Fibroblast of skin of scalp (primary cell): ENCODE data around the gene SLC7A5. TPM values are rescaled to one million over a fixed set of nuclear protein-coding genes. Genes with fewer than 3 reads are reported as not detected.
"Not testable (repeated sequence)": the region's sequence is repeated elsewhere in the genome, so short reads cannot be mapped to it uniquely, and the experiment has no call there.

Experiments
- DNase-seq: peaks from one replicate; pipeline ENCODE4 v3.0.0-alpha.2; 2013
- polyA plus RNA-seq, 2 experiments: library from polyadenylated mRNA; unstranded; fragments of 120-200 nt; gene quantifications; one replicate each; pipeline ENCODE4 v1.2.1, GENCODE V29; 2013; ENCODE audit not compliant: insufficient read length in 2 of 2

SLC7A5 gene
- polyA plus RNA-seq (2013, experiment 1 of 2; ENCODE audit: insufficient read length) = 409 TPM
- polyA plus RNA-seq (2013, experiment 2 of 2; ENCODE audit: insufficient read length) = 392 TPM

DNA sequence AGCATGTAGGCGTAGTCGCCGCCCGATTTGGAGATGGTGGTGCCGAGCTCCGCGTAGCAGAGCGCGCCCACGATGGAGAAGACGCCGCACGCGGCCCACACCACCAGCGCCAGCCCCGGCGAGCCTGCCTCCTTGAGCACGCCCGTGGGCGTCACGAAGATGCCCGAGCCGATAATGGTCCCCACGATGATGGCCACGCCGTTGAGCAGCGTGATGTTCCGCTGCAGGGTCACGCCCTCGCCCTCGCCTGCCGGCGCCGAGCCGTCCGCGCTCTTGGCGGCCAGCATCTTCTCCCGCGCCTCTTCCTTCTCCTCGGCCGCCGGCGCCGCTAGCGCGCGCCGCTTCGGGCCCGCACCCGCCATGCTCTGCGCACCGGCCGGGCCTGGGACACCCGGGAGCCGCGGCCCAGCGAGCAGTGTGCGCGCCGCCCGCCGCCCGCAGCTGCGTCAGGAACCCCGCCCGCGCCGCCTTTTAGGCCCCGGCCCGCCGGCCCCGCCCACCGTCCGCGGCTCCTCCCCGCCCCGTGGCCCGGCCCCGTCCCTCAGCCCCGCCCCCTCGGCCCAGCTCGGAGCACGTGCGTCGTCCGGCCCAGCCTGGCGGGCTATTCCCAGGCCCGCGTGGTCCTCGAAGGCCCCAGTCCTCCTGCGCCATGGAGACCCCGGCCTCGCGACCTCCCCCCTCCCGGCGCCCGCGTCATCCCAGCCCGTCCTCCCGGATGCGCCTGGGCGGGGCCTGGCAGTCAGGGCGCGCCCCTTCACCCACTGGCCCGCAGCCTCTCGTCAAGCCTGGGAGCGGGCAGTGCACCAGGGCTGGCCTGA is at the start of gene SLC7A5:
TSS of gene SLC7A5 (minus strand) at position 447 of the 818 bp plus-strand sequence. CDS start at position 362, 85 bp downstream.
- peak; percentile 92 for DNase-seq

DNA sequence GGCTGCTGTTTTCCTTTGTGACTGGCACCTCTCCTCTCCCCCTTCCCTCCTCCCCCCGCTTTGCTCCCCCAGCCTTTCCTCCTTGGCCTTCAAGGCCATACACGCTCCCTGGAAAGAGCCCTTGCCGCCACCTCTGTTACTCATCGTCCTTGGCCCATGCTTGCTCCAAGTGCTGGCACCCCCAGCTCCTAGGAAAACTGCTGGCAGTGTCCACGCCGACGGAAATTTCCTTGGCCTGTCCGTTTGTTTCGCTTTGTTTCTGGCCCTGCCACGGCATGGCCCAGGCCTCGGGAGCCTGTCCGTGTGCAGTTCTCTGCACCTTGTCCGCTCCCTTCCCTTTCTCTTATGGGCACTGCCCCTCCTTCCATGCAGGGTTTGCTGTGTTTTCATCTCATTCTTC is 49.0 kb upstream of the SLC7A5 start:
- no peak for DNase-seq

DNA sequence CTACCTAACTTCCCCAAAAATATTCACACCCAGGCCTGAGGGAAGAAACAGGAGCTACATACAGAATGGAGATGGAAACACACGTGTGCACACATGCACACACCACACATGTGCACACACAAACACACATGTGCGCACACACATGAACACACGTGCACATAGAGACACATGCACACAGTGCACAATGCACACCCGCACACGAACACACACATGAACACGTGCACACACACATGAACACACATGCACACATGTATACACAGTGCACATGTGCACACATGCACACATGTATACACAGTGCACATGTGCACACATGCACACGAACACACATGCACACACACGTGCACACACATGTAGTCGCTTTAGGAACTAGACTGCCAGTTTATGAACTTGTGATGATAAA is 48.2 kb upstream of the SLC7A5 start:
- no peak for DNase-seq

DNA sequence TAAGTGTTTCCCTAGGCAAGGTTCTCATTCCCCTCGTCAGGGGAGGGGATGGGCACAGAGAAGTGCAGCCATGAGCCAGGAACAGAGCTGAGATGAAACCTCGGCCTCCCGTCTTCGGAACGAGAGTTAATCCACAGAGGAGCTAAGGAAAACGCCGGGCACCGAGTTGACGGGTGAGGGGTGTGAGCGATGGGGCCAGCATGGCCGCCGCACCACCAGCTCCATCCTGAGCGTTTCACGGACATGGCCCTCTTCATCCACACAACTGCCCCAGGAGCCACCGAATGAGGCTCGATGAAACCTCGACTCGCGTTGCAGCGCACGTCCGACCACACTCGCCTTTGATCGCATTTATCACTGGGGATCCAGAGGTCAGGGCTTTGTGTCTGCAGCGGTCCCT is 45.5 kb upstream of the SLC7A5 start:
- no peak for DNase-seq

DNA sequence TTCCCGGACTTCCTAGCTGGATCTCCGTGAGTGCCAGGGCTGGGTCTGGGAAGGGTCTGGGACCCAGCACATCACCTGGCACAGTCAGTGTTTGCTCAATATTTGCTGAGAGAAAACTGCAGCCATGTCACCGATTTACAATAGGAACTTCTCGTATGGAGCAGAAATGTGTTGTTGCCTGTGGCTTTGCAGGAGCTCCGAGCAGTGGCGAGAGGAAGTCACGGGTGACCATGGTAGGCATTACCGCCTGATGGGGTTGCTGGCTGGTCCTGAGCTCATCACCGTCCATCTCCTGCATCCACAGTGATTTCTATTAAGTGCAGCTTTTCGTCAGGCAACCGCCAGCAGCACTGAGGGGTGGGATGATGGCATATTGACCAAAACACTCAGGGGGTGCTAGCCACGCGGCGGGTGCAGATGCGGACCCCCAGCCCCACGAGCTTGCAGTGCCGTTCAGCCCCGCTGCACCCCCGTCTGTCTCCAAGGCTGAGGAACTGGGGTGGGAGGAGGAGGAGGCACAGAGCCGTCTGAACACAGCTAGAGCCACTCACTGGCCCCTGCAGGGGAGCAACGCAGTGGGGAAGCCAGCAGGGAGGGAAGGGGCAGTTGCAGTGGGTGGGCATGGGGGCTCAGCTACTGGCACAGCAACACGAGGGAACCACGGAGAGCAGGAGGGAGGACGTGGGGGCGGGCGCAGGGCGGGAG is 44.9 kb upstream of the SLC7A5 start:
- DNase-seq = not testable (repeated sequence)

DNA sequence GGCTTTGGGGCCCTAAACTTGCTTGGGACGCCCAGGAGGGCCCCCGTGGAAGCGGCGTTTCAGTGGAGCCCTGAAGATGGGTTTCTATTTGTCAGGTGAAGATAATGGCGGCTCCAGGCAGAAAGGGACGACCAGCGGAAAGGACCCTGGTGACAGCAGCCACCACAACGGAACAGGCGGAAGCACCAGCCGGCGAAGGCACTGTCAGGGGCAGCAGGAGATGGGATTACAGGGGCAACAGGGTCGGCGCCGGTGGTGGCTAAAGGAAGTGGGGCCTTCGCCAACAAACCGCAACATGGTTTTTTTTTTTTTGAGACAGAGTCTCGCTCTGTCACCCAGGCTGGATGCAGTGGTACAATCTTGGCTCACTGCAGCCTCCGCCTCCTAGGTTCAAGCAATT is 43.4 kb upstream of the SLC7A5 start:
- not testable (repeated sequence) for DNase-seq

DNA sequence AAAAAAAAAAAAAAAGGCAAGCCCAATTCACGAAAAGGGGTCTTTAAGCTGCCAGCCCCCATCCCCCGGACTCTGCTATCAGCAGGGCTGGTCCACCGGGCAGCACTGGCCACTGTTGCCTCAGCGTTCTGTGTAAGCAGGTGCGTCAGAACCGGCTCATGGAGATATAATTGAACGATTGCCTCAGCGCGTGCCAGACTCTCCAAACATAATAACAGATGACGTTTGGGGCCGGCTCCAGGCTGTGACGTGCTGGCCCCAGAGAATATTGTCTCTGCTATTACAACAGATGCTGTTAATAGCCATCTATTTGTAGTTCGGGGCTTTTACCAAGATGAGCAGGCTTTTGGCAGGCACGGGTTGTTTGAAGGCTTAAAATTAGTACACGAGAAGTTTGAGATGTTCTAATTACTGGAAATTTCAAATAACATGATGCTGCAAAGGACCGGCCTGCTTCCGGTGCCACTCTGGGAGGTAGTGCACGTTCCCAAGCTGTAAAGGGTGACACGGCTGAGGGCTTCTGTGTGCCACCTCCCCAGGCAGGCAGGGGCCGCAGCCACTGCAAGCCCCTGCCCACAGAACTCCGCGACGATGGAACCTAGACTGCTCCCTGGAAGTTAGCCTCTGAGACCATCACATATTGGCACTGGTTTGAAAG is 41.9 kb upstream of the SLC7A5 start:
- peak; percentile 59 for DNase-seq

DNA sequence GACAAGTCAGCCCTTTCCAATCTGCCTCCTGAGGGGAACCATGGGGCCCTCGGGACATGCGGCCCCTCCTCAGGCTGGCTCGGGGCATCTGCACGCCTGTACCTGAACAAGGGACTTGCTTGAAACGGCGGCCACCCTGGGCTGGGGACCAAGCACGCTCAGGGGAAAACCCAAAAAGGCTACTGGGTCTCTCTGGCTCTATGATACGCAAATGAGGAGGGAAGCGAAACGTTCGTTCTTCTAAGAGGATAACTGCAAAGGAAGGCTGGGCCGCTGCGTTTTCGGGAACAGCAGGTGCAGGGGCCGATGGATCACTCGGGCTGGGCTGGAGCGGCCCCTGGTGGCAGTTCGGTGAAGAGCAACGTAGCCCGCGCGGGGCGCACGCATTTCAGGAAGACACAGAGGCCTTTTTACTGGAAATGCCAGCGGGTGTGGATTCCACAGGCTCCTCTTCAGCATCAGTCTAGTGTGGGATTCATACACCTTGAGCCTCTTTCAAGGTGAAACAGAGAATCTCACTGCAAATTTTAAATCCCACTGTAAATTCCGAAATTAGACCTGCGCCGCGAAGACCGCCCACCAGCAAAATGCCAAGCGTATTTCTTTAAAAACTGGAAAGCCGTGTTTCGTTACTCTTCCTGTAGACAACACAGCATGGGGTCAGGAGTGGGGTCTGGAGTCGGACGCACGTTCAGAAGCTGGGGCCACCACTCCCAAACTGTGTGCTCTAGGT is 40.1 kb upstream of the SLC7A5 start:
- DNase-seq = peak; percentile 62

DNA sequence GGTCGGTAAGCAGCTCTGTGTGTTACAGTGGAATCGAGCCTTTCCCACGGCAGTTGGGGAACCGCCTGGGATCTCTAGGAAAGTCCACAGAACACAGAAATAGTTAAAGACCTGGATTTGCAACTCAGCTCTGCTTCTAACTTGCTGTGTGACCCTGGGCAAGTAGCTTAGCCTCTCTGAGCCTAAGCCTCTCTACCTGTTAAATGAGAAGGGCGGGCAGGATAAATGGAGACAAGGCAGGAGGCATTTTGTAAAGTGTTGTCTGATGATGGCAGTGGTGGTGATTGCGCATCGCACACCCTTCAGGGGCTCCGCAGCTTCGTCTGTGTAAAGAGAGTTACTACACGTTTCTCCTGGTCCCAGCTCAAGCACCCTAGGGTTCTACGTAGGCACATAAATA is 38.8 kb upstream of the SLC7A5 start:
- not testable (repeated sequence) for DNase-seq

DNA sequence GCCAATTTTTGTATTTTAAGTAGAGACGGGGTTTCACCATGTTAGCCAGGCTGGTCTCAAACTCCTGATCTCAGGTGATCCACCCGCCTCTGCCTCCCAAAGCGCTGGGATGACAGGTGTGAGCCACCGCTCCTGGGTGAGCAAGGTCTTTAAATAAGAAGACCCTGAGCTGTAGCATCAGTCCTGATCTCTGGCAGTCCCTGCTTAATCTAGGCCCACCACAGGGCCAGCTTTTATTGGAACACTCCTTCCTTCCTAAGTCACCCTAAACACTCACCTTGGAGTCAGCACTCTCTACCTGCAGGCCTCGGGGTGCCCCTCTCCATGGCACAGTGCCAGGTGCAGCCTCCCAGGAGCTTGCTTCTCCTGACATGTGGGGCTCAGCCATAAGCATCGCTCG is 36.2 kb upstream of the SLC7A5 start:
- DNase-seq = not testable (repeated sequence)

DNA sequence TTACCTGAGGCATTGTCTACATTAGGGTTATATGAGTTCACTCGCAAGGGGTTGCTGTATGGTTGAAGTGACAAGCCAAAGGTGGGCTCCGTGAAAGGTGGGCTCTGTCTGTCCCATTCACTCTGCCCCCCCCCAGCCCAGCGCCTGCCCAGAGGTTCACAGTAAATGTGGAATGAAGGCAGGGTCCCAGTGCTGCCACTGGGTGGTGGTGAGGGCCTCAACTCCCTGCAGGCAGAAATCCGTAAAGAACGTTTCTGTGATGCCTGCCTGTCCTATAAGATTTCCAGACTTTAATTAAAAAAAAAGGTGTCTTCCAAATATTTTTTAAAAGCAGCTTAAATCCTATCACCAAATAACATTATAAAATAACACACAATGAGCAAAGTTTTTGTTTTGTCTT is 35.7 kb upstream of the SLC7A5 start:
- not testable (repeated sequence) for DNase-seq

DNA sequence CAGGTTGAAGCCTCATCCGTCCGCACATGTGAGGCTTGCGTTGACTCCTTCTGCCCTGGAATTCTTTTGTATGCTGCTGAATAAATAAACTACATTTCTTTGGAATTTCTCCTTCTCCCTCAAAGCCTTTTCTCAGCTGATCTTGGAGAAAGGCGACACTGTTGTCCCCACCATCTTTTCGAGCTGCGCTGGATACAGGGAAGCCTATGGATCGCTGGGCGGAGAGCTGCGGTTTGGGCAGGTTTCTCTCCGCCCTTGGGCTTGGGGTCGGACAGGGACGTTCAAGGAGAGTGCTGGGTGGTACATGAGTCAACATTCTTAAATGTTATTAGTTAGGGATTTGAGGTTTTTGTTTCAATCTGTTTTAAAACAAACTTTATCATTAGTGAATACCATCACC is 31.2 kb upstream of the SLC7A5 start:
- DNase-seq = not testable (repeated sequence)

DNA sequence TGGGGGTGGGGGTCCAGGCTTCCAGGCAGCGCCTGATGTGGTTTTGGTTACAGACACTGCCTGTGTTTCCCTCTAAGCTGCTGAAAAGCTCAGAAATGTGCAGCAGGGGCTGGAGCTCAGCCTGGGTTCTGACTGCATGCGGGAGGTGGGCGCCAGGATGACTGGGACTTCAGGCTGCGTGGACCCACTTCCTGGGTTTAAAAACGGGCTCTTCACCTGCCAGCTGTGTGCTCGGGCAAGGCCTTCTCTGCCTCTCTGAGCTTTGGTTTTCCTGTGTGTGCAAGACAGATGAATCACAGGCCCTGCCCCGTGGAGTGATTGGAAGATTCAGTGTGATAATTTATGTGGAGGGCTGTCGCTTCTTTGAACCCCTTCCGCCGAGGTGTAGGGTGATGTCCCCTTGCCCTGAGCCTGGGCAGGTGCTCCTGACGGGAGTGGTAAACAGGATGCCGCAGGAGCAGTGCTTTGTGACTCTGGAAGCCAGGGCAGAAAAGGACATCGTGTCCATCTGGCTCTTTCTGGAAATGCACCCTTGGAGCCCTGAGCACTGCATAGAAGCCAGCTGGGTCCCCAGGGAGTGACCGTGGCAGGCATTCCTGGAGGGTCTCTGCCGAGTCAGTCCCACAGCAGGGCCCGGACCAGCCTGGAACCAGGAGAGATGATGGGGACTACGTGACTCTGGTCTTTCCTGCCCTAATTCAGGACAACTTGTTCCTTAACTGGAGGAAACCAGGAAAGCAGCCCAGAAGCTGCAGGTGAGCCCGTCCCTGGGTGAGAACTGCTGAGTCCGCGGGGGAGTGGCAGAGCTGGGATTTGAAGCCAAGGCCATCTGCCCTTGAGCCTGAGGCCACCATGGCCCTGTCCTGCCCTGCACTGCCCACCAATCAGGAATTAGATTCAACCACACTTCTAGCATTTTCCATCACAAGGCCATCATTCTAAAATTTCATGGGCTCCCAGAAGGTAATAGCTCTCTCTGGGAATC is 28.5 kb upstream of the SLC7A5 start:
- no peak for DNase-seq

DNA sequence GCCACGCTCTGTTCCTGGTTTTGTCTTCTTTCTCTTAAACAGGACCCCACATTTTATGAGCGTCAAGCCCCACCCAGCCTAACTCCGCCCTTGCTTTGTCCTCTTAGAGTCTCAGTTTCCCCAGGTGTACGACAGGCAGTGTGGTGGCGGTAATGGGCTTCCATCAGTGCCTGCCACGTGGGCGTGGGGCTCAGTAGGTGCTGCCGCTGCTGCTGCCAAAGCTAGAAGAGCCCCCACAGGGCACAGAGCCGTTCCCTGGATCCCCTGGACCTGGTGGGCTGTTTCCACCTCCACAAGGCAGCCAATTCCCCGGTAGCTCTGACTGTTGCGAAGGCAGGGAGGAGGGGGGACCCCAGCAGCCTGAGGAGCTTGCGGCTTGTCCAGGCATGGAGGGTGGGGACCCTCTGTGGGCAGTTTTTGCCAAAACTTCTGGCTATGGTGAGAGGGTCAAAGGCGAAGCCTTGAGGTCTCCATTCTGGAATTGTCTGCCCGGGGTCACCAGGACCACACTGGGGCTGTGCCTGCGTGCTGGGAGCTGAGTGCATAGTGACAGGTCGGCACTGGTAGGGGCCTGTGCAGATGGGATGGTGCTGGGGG is 27.7 kb upstream of the SLC7A5 start:
- not testable (repeated sequence) for DNase-seq

DNA sequence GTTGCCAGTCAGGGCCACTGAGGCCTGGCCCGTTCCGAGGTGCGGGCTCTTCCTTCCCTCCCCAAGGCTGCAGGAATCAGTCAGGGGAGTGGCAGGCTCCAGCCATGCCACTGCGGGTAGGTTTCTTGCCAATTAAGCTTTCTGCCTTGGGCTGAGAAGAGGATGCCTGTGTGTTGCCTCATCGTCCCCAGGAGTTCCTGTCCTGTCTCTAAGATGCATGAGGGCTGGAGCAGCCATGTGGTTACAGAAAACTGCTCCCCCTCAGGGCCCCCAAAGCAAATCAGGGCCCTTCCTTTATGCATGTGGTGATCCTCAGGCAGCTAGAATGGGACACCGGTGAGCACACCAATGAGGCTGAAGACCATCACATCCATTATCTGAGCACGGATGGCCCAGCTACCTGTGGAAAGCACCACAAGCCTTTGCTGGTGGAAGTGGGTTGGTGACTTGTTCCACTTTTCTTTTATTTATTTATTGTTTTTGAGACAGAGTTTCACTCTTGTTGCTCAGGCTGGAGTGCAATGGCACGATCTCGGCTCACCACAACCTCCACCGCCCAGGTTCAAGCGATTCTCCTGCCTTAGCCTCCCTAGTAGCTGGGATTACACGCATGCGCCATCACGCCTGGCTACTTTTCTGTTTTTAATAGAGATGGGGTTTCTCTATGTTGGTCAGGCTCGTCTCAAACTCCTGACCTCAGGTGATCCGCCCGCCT is 27.0 kb upstream of the SLC7A5 start:
- DNase-seq = peak; percentile 57

DNA sequence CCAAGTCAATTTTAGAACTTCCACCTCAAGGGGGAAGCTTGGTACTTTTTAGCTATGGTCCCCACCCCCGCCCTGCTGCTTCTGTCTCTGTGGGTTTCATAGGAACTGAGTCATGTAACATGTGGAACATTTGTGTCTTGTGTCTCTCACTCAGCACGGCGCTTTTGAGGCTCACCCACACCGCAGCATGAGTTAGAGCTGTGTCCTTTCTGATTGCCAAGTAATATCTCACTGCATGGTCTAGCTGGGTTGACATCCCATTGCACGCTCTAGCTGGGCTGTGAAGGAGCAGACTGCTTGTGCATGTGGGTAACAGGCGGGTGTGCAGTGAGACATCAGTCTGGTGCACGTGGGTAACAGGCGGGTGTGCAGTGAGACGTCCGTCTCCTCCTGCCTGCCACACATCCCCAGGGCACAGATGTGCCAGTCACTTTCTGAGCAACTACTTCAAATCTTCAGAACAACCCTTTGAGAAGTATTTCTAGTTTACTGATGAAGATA is 26.4 kb upstream of the SLC7A5 start:
- peak; percentile 86 for DNase-seq

DNA sequence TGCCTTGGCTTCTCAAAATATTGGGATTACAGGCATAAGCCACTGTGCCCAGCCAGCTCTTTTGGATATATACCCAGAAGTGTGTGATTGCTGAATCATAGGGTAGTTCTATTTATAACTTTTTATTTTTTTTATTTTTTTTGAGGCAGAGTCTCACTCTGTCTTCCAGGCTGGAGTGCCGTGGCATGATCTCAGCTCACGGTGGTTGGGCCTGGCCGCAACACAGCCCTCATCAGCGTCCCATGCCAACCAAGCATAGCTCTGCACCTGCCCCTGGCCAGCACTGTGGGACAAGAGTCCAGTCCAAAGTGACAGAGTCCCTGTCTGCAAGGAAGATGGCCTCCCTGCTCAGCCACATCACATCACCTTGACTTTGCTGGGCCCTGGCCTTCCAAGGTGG is 24.7 kb upstream of the SLC7A5 start:
- DNase-seq = peak; percentile 59

DNA sequence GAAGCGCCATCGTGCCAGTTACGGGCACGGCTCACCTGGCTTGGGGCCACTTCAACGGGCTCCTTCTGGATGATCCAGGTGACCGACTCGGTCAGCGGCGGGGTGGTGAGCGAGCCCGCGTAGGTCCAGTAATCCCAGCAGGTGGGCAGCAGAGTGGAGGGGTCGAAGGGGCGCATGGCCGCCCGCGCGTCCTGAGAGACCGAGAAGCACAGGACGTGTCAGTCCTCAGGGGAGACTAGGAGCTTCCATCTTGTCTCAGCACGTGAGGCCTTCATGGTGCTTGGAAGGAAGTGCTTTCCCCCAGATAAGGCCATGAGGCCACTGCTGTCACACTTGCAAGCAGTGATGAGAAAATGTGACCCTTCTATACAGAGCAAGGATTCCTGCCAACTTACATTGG is 22.5 kb upstream of the SLC7A5 start:
- no peak for DNase-seq

DNA sequence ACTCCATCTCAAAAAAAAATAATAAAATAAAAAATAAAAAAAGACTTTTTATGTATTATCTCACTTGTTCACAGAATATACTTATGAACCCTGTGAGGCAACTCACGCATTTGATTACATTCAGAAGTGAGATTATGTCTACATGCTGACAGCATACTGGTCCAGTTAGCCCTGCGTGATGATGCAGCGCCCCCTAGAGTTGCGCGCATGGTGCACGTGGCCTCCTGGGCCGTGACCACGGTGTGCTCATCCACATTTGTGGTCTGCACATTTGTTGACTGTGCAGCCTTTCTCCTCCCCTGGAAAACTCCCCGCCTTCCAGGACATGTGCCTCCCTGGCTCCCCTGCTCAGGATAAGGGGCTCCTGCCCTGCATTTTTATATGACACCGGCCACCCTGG is 20.5 kb upstream of the SLC7A5 start:
- DNase-seq = not testable (repeated sequence)

DNA sequence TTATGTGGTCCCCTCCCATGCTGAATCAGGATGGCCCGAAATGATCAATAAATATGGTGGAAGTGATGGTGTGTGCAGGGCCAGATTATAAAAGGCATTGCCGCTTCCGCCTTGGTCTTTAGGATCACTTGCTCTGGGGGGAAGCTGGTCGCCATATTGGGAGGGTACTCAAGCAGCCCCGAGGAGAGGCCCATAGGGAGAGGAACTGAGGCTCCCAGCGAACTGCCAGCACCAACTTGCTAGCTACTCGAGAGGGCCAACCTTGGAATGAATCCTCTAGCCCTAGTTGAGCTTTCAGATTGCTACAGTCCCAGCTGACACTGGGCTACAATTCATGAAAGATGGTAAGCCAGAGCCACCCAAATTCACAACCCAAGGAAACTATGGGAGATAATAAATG is 19.0 kb upstream of the SLC7A5 start:
- not testable (repeated sequence) for DNase-seq
